HG02943 (cell line): Measurements from ENCODE around the gene ZAP70.
"Not testable (repeated sequence)": the region's sequence is repeated elsewhere in the genome, so short reads cannot be mapped to it uniquely, and the experiment has no call there.

ENCODE experiments used
- ATAC-seq: cut with Tn5 transposase; IDR thresholded peaks from one replicate; pipeline ENCODE4 v1.9.1; 2021; ENCODE audit warnings: mild to moderate bottlenecking, low read depth, moderate library complexity; ENCODE audit not compliant: unreplicated experiment

The ZAP70 gene

GRCh38 chr2:97697252-97698235 is 15.8 kb upstream of the ZAP70 start:
- no peak for ATAC-seq

DNA sequence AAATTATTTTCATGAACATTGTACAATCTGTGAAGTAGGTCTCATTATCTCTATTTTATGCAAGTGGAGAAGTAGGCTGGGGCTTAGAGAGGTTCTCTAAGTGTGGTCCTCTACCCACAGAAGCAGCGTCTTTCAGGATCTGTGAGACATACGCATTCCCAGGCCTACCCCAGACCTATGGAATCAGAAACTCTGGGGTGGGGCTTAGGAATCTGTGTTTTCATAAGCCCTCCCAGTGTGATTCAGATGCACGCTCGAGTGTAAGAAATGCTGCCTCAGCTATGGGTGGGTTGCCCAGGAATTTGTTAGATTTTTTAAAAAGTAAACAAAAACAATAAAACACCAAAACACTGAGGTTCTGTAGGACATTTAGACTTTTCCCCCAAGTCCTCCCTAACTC is 14.8 kb upstream of the ZAP70 start:
- no peak for ATAC-seq

DNA sequence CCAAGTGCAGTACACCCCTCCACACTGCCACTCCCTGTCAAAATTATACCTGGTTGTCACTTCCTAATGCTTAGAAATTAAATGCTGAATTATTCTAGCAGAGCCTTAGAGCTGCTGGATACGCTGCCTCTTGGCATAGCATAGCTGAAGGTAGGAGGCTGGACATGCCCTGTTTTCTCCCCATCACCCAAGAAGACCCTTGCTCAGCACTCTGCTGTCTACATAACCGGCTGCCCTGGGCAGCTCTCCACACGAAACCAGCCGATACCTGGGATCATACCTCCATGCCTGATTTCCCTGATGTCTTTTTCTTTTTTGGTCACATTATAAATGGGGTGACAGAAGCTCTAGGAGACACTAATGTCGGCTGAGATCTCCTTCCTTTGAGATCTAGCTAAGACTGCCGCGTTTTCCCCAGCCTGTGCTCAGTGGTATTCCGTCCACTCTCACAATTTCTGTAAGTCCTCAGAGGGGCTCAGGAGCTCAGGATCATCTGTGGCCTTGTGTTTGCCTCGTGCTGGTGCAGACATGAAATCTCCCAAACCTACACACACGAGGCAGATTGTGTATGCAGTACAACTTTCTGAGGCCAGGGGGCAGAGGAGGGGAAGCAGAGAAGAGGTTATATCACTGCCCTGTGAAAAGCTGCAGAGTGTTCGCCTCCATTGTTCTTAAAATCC is 13.5 kb upstream of the ZAP70 start:
- no peak for ATAC-seq

GRCh38 chr2:97701186-97701585 is 12.2 kb upstream of the ZAP70 start:
- ATAC-seq, result no peak

DNA sequence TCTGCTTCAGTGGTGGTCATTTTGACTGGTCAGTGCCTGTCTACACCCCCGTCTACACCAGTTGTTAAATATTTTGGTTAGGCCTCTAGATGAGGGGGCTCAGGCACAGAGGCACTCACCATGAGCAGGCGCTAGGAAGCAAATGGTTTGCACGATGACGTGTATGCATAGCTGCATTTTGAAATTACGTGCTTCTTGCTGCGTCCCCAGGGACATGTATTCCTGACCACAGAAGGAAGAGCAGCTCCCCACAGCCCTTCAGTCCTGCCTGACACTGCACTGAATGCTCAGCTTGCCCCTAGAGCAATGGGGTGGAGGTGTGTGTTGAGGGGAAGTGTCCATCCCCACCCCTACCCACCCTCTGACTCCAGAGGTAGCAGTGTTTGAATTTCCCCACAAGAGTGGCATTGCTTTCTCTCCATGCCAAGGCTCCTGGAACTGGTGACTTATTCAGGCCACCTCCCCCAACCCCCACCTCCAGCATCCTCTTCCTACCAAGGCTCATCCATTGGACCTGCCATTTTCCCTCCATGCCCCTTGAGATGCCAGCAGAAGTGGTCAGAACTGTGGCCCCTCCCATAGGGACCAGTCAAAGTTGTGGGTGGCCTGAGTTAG is 11.4 kb upstream of the ZAP70 start:
- no peak for ATAC-seq

DNA sequence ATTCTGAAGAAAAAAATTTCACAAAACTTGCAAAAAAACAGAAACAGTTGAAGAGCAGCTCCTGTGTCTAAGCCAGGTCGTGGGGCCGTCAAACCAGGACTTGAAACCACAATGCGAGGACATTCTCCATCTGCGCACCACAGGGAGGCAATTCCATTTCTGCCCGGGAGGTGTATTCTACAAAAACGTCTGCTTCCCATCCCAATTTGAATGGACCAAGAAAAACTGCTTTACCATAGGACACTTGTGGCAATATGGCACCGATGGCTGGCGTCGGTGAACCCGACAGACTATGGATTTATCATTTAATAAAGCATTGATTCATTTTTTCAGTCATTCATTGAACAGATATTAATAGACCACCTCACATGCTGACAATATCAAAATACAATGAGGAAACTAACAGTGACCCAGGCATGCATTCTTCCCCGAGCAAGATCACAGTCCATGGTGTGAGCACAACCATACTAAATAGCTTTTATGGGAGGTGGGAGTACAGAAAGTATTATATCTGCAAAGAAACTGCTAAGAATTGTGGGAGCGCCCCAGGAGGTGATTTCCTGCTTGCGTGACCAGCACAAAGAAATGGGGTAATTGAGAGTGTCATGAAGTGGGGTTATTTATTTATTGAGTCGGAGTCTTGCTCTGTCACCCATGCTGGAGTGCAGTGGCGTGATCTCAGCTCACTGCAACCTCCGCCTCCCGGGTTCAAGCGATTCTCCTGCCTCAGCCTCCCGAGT is 10.5 kb upstream of the ZAP70 start:
- ATAC-seq, result no peak

GRCh38 chr2:97703741-97704140 is 9.6 kb upstream of the ZAP70 start:
- no peak for ATAC-seq

DNA sequence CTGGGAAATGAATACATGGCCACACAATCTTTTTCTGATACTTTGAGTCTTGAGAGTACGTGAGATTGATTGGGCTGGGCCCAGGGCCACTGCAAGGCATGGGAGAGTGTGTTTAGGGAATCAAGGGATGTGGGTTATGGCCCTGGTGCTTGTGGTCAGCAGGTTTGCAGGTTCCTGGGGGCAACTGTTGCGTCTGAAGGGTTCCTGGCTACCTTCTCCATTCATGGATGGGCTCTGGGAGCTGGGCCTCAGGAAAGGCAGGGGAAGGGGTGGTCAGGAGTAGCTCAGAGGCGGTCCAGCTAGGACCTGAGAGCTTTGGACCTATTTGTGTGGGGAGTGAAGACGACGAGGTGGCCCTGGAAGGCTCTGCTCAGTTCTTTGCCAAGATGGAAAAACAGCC is 8.4 kb upstream of the ZAP70 start:
- no peak for ATAC-seq

- no peak for ATAC-seq
These were observed 7.3 kb upstream of the ZAP70 start for GRCh38 chr2:97706112-97706511.

DNA sequence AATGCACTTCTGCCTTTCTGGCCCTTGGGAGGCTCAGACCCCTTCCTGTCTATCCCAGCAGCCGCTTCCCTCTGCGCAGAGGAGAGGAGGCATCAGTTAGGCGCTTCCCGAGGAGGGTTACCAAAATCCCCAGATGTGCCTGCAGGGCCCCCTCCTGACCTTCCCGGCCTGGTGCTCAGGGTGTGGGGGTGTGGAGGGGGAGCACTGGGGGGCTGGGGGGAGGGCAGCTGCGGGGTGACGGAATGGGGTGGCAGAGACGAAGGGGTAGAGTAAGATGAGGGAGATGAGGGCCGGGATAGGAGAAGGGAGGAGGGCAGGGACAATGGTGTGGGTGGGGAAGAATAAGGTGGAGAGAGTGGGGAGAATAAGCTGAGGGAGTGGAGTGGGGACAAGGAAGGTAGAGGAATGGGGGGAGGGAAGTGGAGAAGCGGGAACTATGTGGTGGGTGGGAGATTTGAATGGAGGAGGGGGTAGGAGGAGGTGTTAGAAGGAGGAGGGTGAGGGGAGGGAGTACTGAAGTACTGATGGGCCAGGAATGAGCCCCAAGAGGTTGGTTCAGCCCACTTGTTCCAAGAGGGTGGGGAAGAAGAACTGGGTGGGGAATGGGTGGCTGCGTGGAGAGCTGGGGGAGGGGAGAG is 6.5 kb upstream of the ZAP70 start:
- ATAC-seq, result no peak

GRCh38 chr2:97707362-97708047 is 5.9 kb upstream of the ZAP70 start:
- no peak for ATAC-seq

DNA sequence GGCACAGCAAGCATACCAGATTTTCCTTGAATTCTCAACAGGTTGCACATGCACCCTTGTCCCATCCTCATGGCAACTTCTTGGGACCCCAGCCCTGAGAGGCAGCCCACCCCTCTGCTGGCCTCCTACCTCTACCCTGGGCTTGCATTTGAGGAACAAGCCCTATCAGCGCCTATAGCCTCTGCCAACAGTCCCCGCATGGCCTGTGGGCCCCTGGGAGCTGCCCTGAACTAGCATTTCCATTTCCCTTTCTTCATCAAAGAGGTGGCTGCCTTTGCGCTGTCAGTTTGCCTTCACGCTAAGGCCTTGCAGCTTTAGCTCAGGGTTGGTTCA is 5.4 kb upstream of the ZAP70 start:
- no peak for ATAC-seq

- ATAC-seq, result no peak
These were observed 4.8 kb upstream of the ZAP70 start for GRCh38 chr2:97708608-97709007.

DNA sequence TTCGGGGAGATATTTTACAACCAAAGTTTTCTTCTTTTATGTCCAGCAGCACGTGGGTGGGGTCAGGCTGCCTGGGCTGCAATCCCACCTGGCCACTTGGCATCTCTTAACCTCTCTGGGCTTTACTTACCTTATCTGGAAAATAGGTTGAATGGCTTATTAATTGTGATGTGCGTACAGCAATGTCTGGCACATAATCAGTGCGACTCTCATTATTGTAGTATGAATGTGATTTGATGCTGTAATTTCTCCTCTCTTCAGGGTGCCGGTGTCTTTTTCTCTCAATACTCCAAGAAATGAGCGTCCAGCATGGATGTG is 2.0 kb upstream of the ZAP70 start:
- no peak for ATAC-seq

GRCh38 chr2:97712175-97712574 is 1.2 kb upstream of the ZAP70 start:
- ATAC-seq, result not testable (repeated sequence)

DNA sequence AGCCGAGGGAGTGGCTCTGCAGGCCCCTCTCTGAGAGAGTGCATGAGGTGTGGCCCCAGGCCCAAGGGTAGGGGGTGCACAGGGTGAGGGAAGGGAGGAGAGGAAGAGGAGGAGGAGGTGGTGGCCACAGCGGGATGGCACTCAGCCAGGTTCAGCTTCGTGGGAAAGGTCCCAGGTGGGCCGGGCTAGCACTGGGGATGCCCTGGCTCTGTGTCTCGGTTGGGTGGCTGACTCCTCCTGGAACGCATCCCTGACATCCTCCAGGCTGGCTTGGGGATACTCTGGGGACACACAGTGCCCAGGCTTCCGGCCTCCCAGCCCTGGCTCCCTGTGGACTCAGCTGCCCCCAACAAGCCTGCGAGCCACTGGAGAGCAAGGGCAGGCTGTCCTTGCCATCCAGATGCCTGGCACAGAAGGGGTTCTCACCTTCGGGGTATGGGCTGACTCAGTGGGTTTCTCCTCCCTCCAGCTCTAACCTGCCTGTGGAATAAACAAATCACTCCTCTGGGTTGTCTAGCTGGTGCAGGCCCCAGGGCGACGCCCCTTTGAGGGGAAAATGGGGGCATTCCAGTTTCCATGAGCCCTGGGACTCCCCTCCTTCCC is 582 bp upstream of the ZAP70 start:
- no peak for ATAC-seq

DNA sequence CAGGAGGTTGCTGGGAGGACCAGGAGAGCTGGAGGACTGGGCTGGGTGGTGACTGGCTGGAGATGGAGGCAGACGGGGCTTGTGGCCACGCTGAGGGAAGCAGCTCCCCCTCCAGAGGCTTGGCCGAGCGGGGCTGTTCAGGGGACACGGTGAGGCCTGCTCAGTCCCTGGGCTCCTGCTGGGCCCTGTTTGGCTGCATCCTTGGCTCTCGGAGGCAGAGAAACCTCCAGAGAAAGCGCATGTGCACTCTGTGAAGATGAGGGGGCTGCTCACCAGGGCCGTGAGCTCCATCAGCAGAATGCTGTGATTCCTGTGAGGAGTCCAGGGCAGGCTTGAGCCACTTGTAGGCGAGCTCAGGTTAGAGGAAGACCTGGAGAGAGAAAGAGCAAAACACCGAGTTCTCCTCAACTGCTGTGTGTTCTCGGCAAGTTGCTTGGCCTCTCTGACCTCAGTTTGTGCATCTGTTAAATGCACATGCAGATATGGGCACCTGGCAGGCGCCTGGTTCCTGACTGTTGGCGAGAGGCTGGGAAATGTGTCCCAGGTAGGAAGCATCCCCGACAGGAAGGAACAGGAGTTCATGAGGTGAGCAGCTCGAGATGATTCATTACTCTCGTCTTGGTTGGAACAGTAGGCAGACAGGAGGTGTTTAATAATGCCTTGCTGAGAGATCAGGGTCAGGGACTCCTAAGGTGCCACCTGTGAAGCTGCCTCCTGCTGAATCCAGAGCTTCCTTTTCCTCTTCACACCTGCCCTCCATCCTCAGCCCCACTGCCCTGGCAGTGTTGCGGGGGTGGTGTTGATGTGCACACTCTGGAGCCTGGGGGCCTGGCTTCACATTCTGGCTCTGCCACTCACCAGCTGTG is 941 bp downstream of the ZAP70 start:
- no peak for ATAC-seq

DNA sequence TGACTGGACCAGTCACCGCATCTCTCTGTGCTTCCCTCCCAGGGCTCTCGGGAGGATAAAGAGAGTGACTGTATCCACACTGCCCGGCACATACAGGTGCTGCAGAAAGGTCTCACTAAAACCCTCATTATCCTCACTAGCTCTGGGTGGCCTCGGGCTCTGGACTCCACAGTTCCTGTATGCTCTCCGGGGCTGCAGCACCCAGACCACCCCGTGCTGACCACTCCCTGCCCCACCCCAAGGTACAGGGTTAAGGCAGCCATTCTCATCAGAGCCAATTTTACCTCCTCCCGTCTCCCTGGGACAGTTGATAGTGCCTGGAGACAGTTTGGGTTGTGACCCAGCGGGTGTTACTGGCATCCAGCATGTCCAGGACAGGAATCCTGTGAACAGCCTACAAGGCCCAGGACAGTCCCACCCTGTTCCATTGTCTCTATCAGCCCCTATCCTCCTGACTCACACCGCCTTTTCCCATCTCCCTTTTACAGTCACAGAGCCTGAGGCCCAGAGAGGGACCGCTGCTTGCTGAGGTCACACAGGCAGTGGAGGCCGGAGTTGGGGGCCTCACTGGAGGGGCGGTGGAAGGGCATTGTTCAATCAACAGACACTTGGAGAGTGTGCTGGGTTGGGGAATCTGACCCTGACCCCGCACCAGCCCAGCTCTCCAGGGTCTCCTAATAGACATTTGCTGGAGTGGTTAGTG is 1.7 kb downstream of the ZAP70 start:
- no peak for ATAC-seq
